Measurements from ENCODE around the gene B3GNT2. TPM values are rescaled to one million over a fixed set of nuclear protein-coding genes. Genes with fewer than 3 reads are reported as not detected.
A peak's percentile ranks its signal among the peaks of the same experiment; 100 is the strongest.

B3GNT2 gene
- total and polyA plus RNA-seq, 10 donors: 6.5 to 40.3 (median 25.4) TPM

GRCh38 chr2:62175728-62176127 is 20.2 kb upstream of the B3GNT2 start:
- TF ChIP-seq POLR2AphosphoS5 (IDR thresholded peaks at IDR 0.05) (no peak), CTCF (IDR thresholded peaks at IDR 0.05 in 8 of 11, conservative IDR thresholded peaks at IDR 0.05 in 3 of 11) (no peak), POLR2A (IDR thresholded peaks at IDR 0.05) (no peak)
- no peak for DNase-seq
- intact Hi-C loops (cut with DNase I; ENCODE audit: low total_unique reads): no loop called here
- H3K9me3 ChIP-seq: no peaks in the 10 kb centered on the region
- no peaks in the 10 kb centered on the region for H3K4me1 ChIP-seq
- WGBS, 5 donors: 91 to 93% (median 91%) methylated on average over 4 of the region's 4 CpGs
- no peak overlapping the region for H3K4me3 ChIP-seq
- no peak overlapping the region for H3K27ac ChIP-seq
- H3K27me3 ChIP-seq (replicated peaks in 1 of 7): no peaks in the 10 kb centered on the region
- no peaks in the 10 kb centered on the region for H3K36me3 ChIP-seq

GRCh38 chr2:62176801-62177200 is 19.1 kb upstream of the B3GNT2 start:
- no peak overlapping the region for H3K4me3 ChIP-seq
- H3K4me1 ChIP-seq: no peaks in the 10 kb centered on the region
- no peak for DNase-seq
- TF ChIP-seq CTCF (IDR thresholded peaks at IDR 0.05 in 8 of 11, conservative IDR thresholded peaks at IDR 0.05 in 3 of 11): no peak
- no peak for TF ChIP-seq POLR2A (IDR thresholded peaks at IDR 0.05)
- TF ChIP-seq POLR2AphosphoS5 (IDR thresholded peaks at IDR 0.05): no peak
- intact Hi-C loops (cut with DNase I; ENCODE audit: low total_unique reads): no loop called here
- H3K9me3 ChIP-seq: no peaks in the 10 kb centered on the region
- no peak overlapping the region for H3K27ac ChIP-seq
- H3K27me3 ChIP-seq (replicated peaks in 1 of 7): no peaks in the 10 kb centered on the region
- H3K36me3 ChIP-seq: no peaks in the 10 kb centered on the region

GRCh38 chr2:62177392-62178049 is 18.4 kb upstream of the B3GNT2 start:
- no peak overlapping the region for H3K27ac ChIP-seq
- intact Hi-C loops (cut with DNase I; ENCODE audit: low total_unique reads): no loop called here
- H3K9me3 ChIP-seq: no peaks in the 10 kb centered on the region
- DNase-seq: no peak
- H3K4me3 ChIP-seq: no peak overlapping the region
- no peaks in the 10 kb centered on the region for H3K36me3 ChIP-seq
- H3K4me1 ChIP-seq: no peaks in the 10 kb centered on the region
- no peak for TF ChIP-seq CTCF (IDR thresholded peaks at IDR 0.05 in 8 of 11, conservative IDR thresholded peaks at IDR 0.05 in 3 of 11)
- H3K27me3 ChIP-seq (replicated peaks in 1 of 7): no peaks in the 10 kb centered on the region
- WGBS, 5 donors: 93 to 97% (median 95%) methylated on average over 4 of the region's 4 CpGs

- intact Hi-C loops (cut with DNase I; ENCODE audit: low total_unique reads): no loop called here
- DNase-seq: no peak
- no peaks in the 10 kb centered on the region for H3K36me3 ChIP-seq
- H3K4me3 ChIP-seq: no peak overlapping the region
- H3K27me3 ChIP-seq (replicated peaks in 1 of 7): no peaks in the 10 kb centered on the region
- WGBS, 5 donors: 75 to 84% (median 82%) methylated on average over 5 of the region's 5 CpGs
- no peaks in the 10 kb centered on the region for H3K4me1 ChIP-seq
- no peaks in the 10 kb centered on the region for H3K9me3 ChIP-seq
- H3K27ac ChIP-seq: peak overlapping the region in 2 of 8 donors; percentile 2 to 21
- TF ChIP-seq POLR2A (IDR thresholded peaks at IDR 0.05) (no peak), CTCF (IDR thresholded peaks at IDR 0.05 in 8 of 11, conservative IDR thresholded peaks at IDR 0.05 in 3 of 11) (no peak), POLR2AphosphoS5 (IDR thresholded peaks at IDR 0.05) (no peak)
Observed at GRCh38 chr2:62178741-62179271, 17.1 kb upstream of the B3GNT2 start.

All from spleen (tissue), 11 donors.